Neural progenitor cell (in vitro differentiated cells): Measurements from ENCODE around the gene ZNF490. TPM values are rescaled to one million over a fixed set of nuclear protein-coding genes. Genes with fewer than 3 reads are reported as not detected.
"Not testable (repeated sequence)": the region's sequence is repeated elsewhere in the genome, so short reads cannot be mapped to it uniquely, and the experiment has no call there.

Source experiments
- DNase-seq: peaks from one replicate; pipeline ENCODE4 v3.0.0-alpha.2; 2016; ENCODE audit warnings: low spot score
- H2AFZ ChIP-seq: fragments of 200-600 bp; sonication (generic); replicated peaks from 2 replicates; pipeline ENCODE4 v1.6.1; 2016; ENCODE audit warnings: antibody characterized with exemption
- H3F3A ChIP-seq: fragments of 200-600 bp; sonication (generic); 2 replicates; pipeline ENCODE4 v1.6.1; 2016; ENCODE audit warnings: antibody characterized with exemption, low read depth
- H3K27ac ChIP-seq: fragments of 200-600 bp; sonication (generic); 2 replicates; pipeline ENCODE4 v1.5.1; 2016; ENCODE audit warnings: mild to moderate bottlenecking
- H3K27me3 ChIP-seq: fragments of 200-600 bp; sonication (generic); 2 replicates; pipeline ENCODE4 v1.6.1; 2016; ENCODE audit warnings: mild to moderate bottlenecking, moderate library complexity
- H3K36me3 ChIP-seq: fragments of 200-600 bp; sonication (generic); 2 replicates; pipeline ENCODE4 v1.5.1; 2016
- H3K4me1 ChIP-seq: fragments of 200-600 bp; sonication (generic); 2 replicates; pipeline ENCODE4 v1.6.1; 2016; ENCODE audit warnings: mixed run types
- H3K4me2 ChIP-seq: fragments of 200-600 bp; sonication (generic); 2 replicates; pipeline ENCODE4 v1.6.1; 2016
- H3K4me3 ChIP-seq: fragments of 200-600 bp; sonication (generic); 2 replicates; pipeline ENCODE4 v1.5.1; 2016
- H3K79me2 ChIP-seq: fragments of 200-600 bp; sonication (generic); 2 replicates; pipeline ENCODE4 v1.6.1; 2016; ENCODE audit warnings: low read depth
- H3K9ac ChIP-seq: fragments of 200-600 bp; sonication (generic); 2 replicates; pipeline ENCODE4 v1.6.1; 2016
- H3K9me3 ChIP-seq: fragments of 200-600 bp; sonication (generic); 2 replicates; pipeline ENCODE4 v1.5.1; 2016; ENCODE audit warnings: low read depth
- H4K20me1 ChIP-seq: fragments of 200-600 bp; sonication (generic); 2 replicates; pipeline ENCODE4 v1.6.1; 2016; ENCODE audit warnings: low read depth
- H3K27ac Mint-ChIP-seq: 3 replicates; pipeline ENCODE4 v1.8.0; 2021; ENCODE audit warnings: mixed read lengths
- H3K27me3 Mint-ChIP-seq: 2 replicates; pipeline ENCODE4 v1.8.0; 2022; ENCODE audit warnings: low read depth, mild to moderate bottlenecking, inconsistent platforms, moderate library complexity, mixed read lengths; ENCODE audit not compliant: insufficient read depth
- H3K36me3 Mint-ChIP-seq: 3 replicates; pipeline ENCODE4 v1.8.0; 2021; ENCODE audit warnings: mixed read lengths
- H3K4me1 Mint-ChIP-seq: 3 replicates; pipeline ENCODE4 v1.8.0; 2021; ENCODE audit warnings: mixed read lengths
- H3K4me3 Mint-ChIP-seq: 3 replicates; pipeline ENCODE4 v1.8.0; 2021; ENCODE audit warnings: mild to moderate bottlenecking, moderate library complexity, mixed read lengths
- H3K9me3 Mint-ChIP-seq: 3 replicates; pipeline ENCODE4 v1.8.0; 2020; ENCODE audit warnings: mixed read lengths
- EZH2 ChIP-seq: fragments of 200-600 bp; sonication (generic); IDR thresholded peaks from 2 replicates; pipeline ENCODE4 v1.6.1; 2017; ENCODE audit warnings: antibody characterized with exemption, mild to moderate bottlenecking, moderate library complexity
- EZH2phosphoT487 ChIP-seq: fragments of 200-600 bp; sonication (generic); IDR thresholded peaks from 2 replicates; pipeline ENCODE4 v1.6.1; 2017; ENCODE audit warnings: antibody characterized with exemption
- total RNA-seq: library from RNA; depleted of rRNA; stranded (reverse); fragments of >200 nt; gene quantifications from 2 replicates; pipeline ENCODE4 v1.2.3, GENCODE V29; 2015; ENCODE audit warnings: low replicate concordance
- TF ChIP-seq, protein P1 (sequence below): fragments of 200-600 bp; sonication (generic); IDR thresholded peaks from 2 replicates; pipeline ENCODE4 v1.5.1; 2017; ENCODE audit warnings: antibody characterized with exemption, mild to moderate bottlenecking

ZNF490 gene
- total RNA-seq, 1 donor from 2014 or later: 16.7 TPM

DNA sequence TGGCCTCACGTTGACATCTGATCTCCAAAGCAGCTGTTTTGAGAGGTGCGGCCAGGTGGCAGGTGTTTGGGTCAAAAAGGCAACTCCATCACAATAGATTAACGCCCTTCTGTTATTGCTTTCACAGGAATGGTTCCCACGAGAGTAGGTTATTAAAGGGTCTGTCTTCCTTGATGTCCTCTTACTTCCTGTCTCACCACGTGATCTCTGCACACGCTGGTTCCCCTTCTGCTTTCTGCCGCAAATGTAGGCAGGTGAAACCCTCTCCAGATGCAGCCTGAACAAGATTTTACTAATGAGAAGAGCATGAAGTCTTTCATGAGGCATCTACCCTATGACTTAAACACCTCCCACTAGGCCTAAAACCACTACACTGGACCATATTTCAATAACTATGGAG, 36.6 kb downstream of the ZNF490 start:
- TF ChIP-seq, protein P1, sequence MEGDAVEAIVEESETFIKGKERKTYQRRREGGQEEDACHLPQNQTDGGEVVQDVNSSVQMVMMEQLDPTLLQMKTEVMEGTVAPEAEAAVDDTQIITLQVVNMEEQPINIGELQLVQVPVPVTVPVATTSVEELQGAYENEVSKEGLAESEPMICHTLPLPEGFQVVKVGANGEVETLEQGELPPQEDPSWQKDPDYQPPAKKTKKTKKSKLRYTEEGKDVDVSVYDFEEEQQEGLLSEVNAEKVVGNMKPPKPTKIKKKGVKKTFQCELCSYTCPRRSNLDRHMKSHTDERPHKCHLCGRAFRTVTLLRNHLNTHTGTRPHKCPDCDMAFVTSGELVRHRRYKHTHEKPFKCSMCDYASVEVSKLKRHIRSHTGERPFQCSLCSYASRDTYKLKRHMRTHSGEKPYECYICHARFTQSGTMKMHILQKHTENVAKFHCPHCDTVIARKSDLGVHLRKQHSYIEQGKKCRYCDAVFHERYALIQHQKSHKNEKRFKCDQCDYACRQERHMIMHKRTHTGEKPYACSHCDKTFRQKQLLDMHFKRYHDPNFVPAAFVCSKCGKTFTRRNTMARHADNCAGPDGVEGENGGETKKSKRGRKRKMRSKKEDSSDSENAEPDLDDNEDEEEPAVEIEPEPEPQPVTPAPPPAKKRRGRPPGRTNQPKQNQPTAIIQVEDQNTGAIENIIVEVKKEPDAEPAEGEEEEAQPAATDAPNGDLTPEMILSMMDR: no peak
- TF ChIP-seq EZH2 (no peak), EZH2phosphoT487 (no peak)
- H3K36me3 Mint-ChIP-seq: peaks cover 29% of the 10 kb centered on the region
- H3K9ac ChIP-seq: no peak overlapping the region
- no peak for DNase-seq
- H3K27ac Mint-ChIP-seq: no peak overlapping the region
- no peak overlapping the region for H3K4me2 ChIP-seq
- no peaks in the 10 kb centered on the region for H4K20me1 ChIP-seq
- no peaks in the 10 kb centered on the region for H3K79me2 ChIP-seq
- H3K27me3 ChIP-seq: no peaks in the 10 kb centered on the region
- peaks cover 5% of the 10 kb centered on the region for H3K4me1 Mint-ChIP-seq
- no peaks in the 10 kb centered on the region for H3K36me3 ChIP-seq
- no peak overlapping the region for H3K4me3 Mint-ChIP-seq
- no peaks in the 10 kb centered on the region for H3K9me3 ChIP-seq
- no peak overlapping the region for H2AFZ ChIP-seq
- H3K4me3 ChIP-seq: no peak overlapping the region
- no peaks in the 10 kb centered on the region for H3K4me1 ChIP-seq
- no peaks in the 10 kb centered on the region for H3F3A ChIP-seq
- H3K9me3 Mint-ChIP-seq: peaks cover 39% of the 10 kb centered on the region
- peaks cover 4% of the 10 kb centered on the region for H3K27me3 Mint-ChIP-seq
- H3K27ac ChIP-seq: no peak overlapping the region

DNA sequence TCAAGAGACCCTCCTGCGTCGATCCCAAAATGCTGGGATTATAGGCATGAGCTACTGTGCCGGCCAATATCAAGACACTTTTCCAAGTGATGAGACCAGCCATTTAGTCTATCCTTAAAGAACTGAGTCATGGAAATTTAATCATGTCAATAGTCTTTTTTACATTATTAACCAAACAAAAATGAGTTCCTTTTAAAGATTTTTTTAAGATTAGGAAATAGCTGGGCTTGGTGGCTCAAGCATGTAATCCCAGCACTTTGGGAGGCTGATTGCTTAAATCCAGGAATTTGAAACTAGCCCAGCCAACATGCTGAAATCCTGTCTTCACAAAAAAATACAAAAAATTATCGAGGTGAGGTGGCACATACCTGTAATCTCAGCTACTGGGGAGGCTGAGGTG, 42.7 kb downstream of the ZNF490 start:
- H3K9me3 ChIP-seq: no peaks in the 10 kb centered on the region
- H2AFZ ChIP-seq: no peak overlapping the region
- H3K27ac ChIP-seq: no peak overlapping the region
- no peaks in the 10 kb centered on the region for H3K79me2 ChIP-seq
- H3K36me3 Mint-ChIP-seq: peaks cover 4% of the 10 kb centered on the region
- no peak overlapping the region for H3K27ac Mint-ChIP-seq
- peaks cover 17% of the 10 kb centered on the region for H3K9me3 Mint-ChIP-seq
- H3K4me3 Mint-ChIP-seq: no peak overlapping the region
- no peak overlapping the region for H3K9ac ChIP-seq
- peaks cover 5% of the 10 kb centered on the region for H3K4me1 Mint-ChIP-seq
- H3F3A ChIP-seq: no peaks in the 10 kb centered on the region
- no peak for DNase-seq
- H3K4me3 ChIP-seq: no peak overlapping the region
- H3K27me3 Mint-ChIP-seq: no peaks in the 10 kb centered on the region
- TF ChIP-seq EZH2: no peak
- TF ChIP-seq, protein P1: no peak
- H3K4me2 ChIP-seq: no peak overlapping the region
- H3K36me3 ChIP-seq: no peaks in the 10 kb centered on the region
- H4K20me1 ChIP-seq: no peaks in the 10 kb centered on the region
- H3K4me1 ChIP-seq: no peaks in the 10 kb centered on the region
- H3K27me3 ChIP-seq: no peaks in the 10 kb centered on the region

DNA sequence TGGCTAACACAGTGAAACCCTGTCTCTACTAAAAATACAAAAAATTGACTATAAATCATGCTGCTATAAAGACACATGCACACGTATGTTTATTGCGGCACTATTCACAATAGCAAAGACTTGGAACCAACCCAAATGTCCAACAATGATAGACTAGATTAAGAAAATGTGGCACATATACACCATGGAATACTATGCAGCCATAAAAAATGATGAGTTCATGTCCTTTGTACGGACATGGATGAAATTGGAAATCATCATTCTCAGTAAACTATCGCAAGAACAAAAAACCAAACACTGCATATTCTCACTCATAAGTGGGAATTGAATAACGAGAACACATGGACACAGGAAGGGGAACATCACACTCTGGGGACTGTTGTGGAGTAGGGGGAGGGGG, 44.2 kb downstream of the ZNF490 start:
- not testable (repeated sequence) for H3K27ac ChIP-seq, H2AFZ ChIP-seq, H3K9me3 ChIP-seq, H3K4me2 ChIP-seq, H3K9ac ChIP-seq, H4K20me1 ChIP-seq, H3K36me3 Mint-ChIP-seq, H3K27me3 ChIP-seq, H3K4me1 ChIP-seq, DNase-seq, H3F3A ChIP-seq, H3K27ac Mint-ChIP-seq, H3K79me2 ChIP-seq, H3K9me3 Mint-ChIP-seq, H3K36me3 ChIP-seq, H3K27me3 Mint-ChIP-seq, H3K4me3 Mint-ChIP-seq, H3K4me1 Mint-ChIP-seq, H3K4me3 ChIP-seq

DNA sequence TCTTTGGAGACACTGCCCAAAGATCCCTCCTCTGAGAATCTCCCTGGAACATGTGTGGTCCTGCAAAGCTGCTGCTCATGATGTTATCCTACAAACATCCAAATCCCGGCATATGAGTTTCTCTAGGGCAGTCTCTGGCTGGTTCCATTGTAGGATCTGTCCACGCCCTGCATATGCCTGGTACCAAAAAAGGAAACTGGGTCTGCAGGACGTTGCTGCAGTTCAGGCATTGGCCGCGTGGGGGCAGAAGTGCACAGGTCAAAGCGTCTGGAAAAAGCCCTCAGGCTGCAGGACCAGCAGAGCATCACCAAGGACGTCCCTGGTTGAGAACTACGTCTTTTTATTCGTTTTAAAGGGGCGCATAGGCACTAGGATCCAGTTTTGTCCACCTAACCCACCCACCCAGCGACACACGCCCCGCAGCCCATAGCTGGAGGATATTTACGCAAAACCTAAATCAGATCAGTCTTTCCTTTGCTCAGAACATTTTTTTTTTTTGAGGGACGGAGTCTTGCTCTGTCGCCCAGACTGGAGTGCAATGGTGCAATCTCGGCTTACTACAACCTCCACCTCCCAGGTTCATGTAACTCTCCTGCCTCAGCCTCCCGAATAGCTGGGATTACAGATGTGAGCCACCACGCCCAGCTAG, 46.5 kb downstream of the ZNF490 start:
- no peaks in the 10 kb centered on the region for H3K79me2 ChIP-seq
- H3K9me3 Mint-ChIP-seq: peaks cover 2% of the 10 kb centered on the region
- H4K20me1 ChIP-seq: no peaks in the 10 kb centered on the region
- no peaks in the 10 kb centered on the region for H3K4me1 Mint-ChIP-seq
- H3K4me3 ChIP-seq: no peak overlapping the region
- no peak for TF ChIP-seq EZH2
- TF ChIP-seq, protein P1: peak; percentile 98
- no peak overlapping the region for H3K4me2 ChIP-seq
- H3K27me3 Mint-ChIP-seq: no peaks in the 10 kb centered on the region
- H3K27ac Mint-ChIP-seq: no peak overlapping the region
- peak overlapping the region; percentile 33 for H3K4me3 Mint-ChIP-seq
- peak; percentile 87 for DNase-seq
- H3F3A ChIP-seq: no peaks in the 10 kb centered on the region
- H3K9ac ChIP-seq: no peak overlapping the region
- no peaks in the 10 kb centered on the region for H3K27me3 ChIP-seq
- H2AFZ ChIP-seq: peak overlapping the region; percentile 65
- no peaks in the 10 kb centered on the region for H3K4me1 ChIP-seq
- H3K36me3 Mint-ChIP-seq: no peaks in the 10 kb centered on the region
- no peaks in the 10 kb centered on the region for H3K36me3 ChIP-seq
- H3K27ac ChIP-seq: no peak overlapping the region
- H3K9me3 ChIP-seq: no peaks in the 10 kb centered on the region
